Measurements from ENCODE around the gene AGGF1. TPM values are rescaled to one million over a fixed set of nuclear protein-coding genes. Genes with fewer than 3 reads are reported as not detected.

AGGF1 gene
- total RNA-seq, 2 donors from 2014 or later: 20.8 to 24.4 TPM

GRCh38 chr5:77032635-77033034 is 2.4 kb downstream of the AGGF1 start:
- Histone ChIP-seq H3K4me3 (ENCODE audit: low read length) (no peak overlapping the region), H3K4me1 (ENCODE audit: control insufficient read depth, insufficient read depth, low read length) (peaks cover 5% of the 10 kb centered on the region), H3K27me3 (ENCODE audit: control insufficient read depth, insufficient read depth, low read length, poor library complexity, severe bottlenecking) (no peaks in the 10 kb centered on the region), H3K9me3 (ENCODE audit: control insufficient read depth, low read length) (peaks cover 19% of the 10 kb centered on the region), H3K27ac (ENCODE audit: low read depth, low read length) (no peak overlapping the region), H3K9ac (ENCODE audit: extremely low read depth, low read length, poor library complexity, severe bottlenecking) (no peak overlapping the region), H3K36me3 (ENCODE audit: control insufficient read depth, insufficient read depth, low read length) (peaks cover 33% of the 10 kb centered on the region)
- Mint-ChIP-seq H3K36me3 (ENCODE audit: low read depth) (peaks cover 25% of the 10 kb centered on the region), H3K9me3 (peaks cover 27% of the 10 kb centered on the region), H3K27me3 (ENCODE audit: insufficient read depth) (peaks cover 12% of the 10 kb centered on the region), H3K27ac (no peak overlapping the region), H3K4me3 (no peak overlapping the region), H3K4me1 (peaks cover 5% of the 10 kb centered on the region)
- TF ChIP-seq CTCF (conservative IDR thresholded peaks at IDR 0.05): no peak
- DNase-seq: no peak
- WGBS, 2 experiments (ENCODE audit: insufficient coverage in 1 of 2, insufficient read length in 1 of 2): 86 to 100% methylated on average over 2 to 3 of the region's 4 CpGs

DNA sequence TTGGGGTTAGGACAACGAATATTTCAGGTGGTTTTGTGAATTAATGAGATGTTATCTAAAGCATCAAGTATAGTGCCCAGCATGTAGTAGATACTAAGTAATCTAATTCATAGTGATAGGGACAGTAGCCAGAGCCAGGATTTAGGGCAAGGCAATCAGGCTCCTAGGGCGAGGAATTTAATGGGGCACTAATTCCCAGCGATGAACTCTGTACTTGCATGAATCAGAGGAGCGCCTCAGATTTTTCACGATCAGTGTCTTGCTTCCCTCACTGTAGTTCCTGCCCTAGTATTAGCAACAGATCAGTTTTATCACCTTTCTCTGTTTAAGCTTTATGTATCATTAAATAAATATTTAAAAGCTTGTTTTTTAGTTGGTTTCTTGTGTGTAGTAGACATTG is 3.1 kb downstream of the AGGF1 start:
- TF ChIP-seq CTCF (conservative IDR thresholded peaks at IDR 0.05): no peak
- Histone ChIP-seq H3K9me3 (ENCODE audit: control insufficient read depth, low read length) (peaks cover 17% of the 10 kb centered on the region), H3K4me3 (ENCODE audit: low read length) (no peak overlapping the region), H3K36me3 (ENCODE audit: control insufficient read depth, insufficient read depth, low read length) (peaks cover 40% of the 10 kb centered on the region), H3K9ac (ENCODE audit: extremely low read depth, low read length, poor library complexity, severe bottlenecking) (no peak overlapping the region), H3K27ac (ENCODE audit: low read depth, low read length) (no peak overlapping the region), H3K27me3 (ENCODE audit: control insufficient read depth, insufficient read depth, low read length, poor library complexity, severe bottlenecking) (no peaks in the 10 kb centered on the region), H3K4me1 (ENCODE audit: control insufficient read depth, insufficient read depth, low read length) (peaks cover 5% of the 10 kb centered on the region)
- no peak overlapping the region for H3K27ac Mint-ChIP-seq
- DNase-seq: no peak
- H3K36me3 Mint-ChIP-seq (ENCODE audit: low read depth): peaks cover 30% of the 10 kb centered on the region
- H3K4me3 Mint-ChIP-seq: no peak overlapping the region
- H3K4me1 Mint-ChIP-seq: peaks cover 5% of the 10 kb centered on the region
- peaks cover 21% of the 10 kb centered on the region for H3K9me3 Mint-ChIP-seq
- peaks cover 11% of the 10 kb centered on the region for H3K27me3 Mint-ChIP-seq (ENCODE audit: insufficient read depth)
- WGBS, 2 experiments (ENCODE audit: insufficient coverage in 1 of 2, insufficient read length in 1 of 2): 94 to 96% methylated on average over 2 to 5 of the region's 5 CpGs

GRCh38 chr5:77035950-77036349 is 5.7 kb downstream of the AGGF1 start:
- H3K36me3 ChIP-seq (ENCODE audit: control insufficient read depth, insufficient read depth, low read length): peaks cover 66% of the 10 kb centered on the region
- DNase-seq: no peak

More at GRCh38 chr5:77035950-77036349, 5.7 kb downstream of the AGGF1 start:
- no peak for TF ChIP-seq CTCF (conservative IDR thresholded peaks at IDR 0.05)
- Histone ChIP-seq H3K9me3 (ENCODE audit: control insufficient read depth, low read length) (peaks cover 7% of the 10 kb centered on the region), H3K4me1 (ENCODE audit: control insufficient read depth, insufficient read depth, low read length) (peaks cover 5% of the 10 kb centered on the region), H3K27me3 (ENCODE audit: control insufficient read depth, insufficient read depth, low read length, poor library complexity, severe bottlenecking) (no peaks in the 10 kb centered on the region), H3K9ac (ENCODE audit: extremely low read depth, low read length, poor library complexity, severe bottlenecking) (no peak overlapping the region), H3K4me3 (ENCODE audit: low read length) (no peak overlapping the region), H3K27ac (ENCODE audit: low read depth, low read length) (no peak overlapping the region)
- WGBS, 2 experiments (ENCODE audit: insufficient coverage in 1 of 2, insufficient read length in 1 of 2): 100% methylated on average over 1 of the region's 1 CpG
- peaks cover 45% of the 10 kb centered on the region for H3K36me3 Mint-ChIP-seq (ENCODE audit: low read depth)
- no peak overlapping the region for H3K4me3 Mint-ChIP-seq
- peaks cover 5% of the 10 kb centered on the region for H3K4me1 Mint-ChIP-seq
- H3K27ac Mint-ChIP-seq: no peak overlapping the region
- no peaks in the 10 kb centered on the region for H3K27me3 Mint-ChIP-seq (ENCODE audit: insufficient read depth)
- peaks cover 3% of the 10 kb centered on the region for H3K9me3 Mint-ChIP-seq

Measured in endodermal cell (in vitro differentiated cells).